Measurements from ENCODE around the gene PCBP3.

- no peak for TF ChIP-seq GATA2 (IDR thresholded peaks at IDR 0.05; ENCODE audit: low read depth, low read length)
- TF ChIP-seq GATA3 (IDR thresholded peaks at IDR 0.05; ENCODE audit: low read depth, low read length): no peak
These were observed 296.1 kb downstream of the PCBP3 start for GRCh38 chr21:45939521-45940045.
